Measurements from ENCODE around the gene HADHA.

GRCh38 chr2:26268213-26268612 lies 23.8 kb upstream of the HADHA start:
- TF ChIP-seq SP1 (CRISPR knock-in tag; conservative IDR thresholded peaks at IDR 0.05): no peak
- no peak for TF ChIP-seq STAT6 (CRISPR knock-in tag; conservative IDR thresholded peaks at IDR 0.05; ENCODE audit: low read depth)
- no peak for TF ChIP-seq CTCF (IDR thresholded peaks at IDR 0.05)
- TF ChIP-seq ZBTB43 (CRISPR knock-in tag; IDR thresholded peaks at IDR 0.05): no peak
- no peak for TF ChIP-seq USF1 (CRISPR knock-in tag; IDR thresholded peaks at IDR 0.05)
- TF ChIP-seq PRRX2 (CRISPR knock-in tag; IDR thresholded peaks at IDR 0.05): no peak
- no peak for TF ChIP-seq NR2C2 (CRISPR knock-in tag; IDR thresholded peaks at IDR 0.05)
